ENCODE results near the gene POLR2B. TPM values are rescaled to one million over a fixed set of nuclear protein-coding genes. Genes with fewer than 3 reads are reported as not detected.

The POLR2B gene
- total and polyA plus RNA-seq, 2 of the 4 experiments (the other 2 are of a cell fraction), result 74.0 to 106 TPM

GRCh38 chr4:56999751-57000150 is 21.1 kb downstream of the POLR2B start:
- H3K4me1 ChIP-seq (ENCODE audit: control insufficient read depth, insufficient read depth, low read length), result peaks cover 2% of the 10 kb centered on the region
- H3K4me3 ChIP-seq (ENCODE audit: insufficient read depth, low read depth, low read length), result no peak overlapping the region
- no peak overlapping the region for H3K18ac ChIP-seq (ENCODE audit: low read depth, low read length)
- BruUV-seq (replicated peaks), result no TSS peak
- no peak overlapping the region for H4K8ac ChIP-seq (ENCODE audit: low read depth in 2 of 2, low read length in 2 of 2)
- ATAC-seq (ENCODE audit: low read depth) (no peak), DNase-seq (no peak)
- dilution Hi-C loops (cut with HindIII; ENCODE audit: low sequenced_read_pairs, unreplicated experiment), result no loop called here
- no peak overlapping the region for H2BK5ac ChIP-seq (ENCODE audit: low read depth, low read length, poor library complexity, severe bottlenecking)
- ChIA-PET POLR2A (ENCODE audit: unreplicated experiment) (no interaction called here), CTCF (no interaction called here)
- peaks cover 25% of the 10 kb centered on the region for H3K36me3 ChIP-seq (ENCODE audit: control insufficient read depth, insufficient read depth, low read length)
- no peak overlapping the region for H3K27ac ChIP-seq (ENCODE audit: insufficient read depth, low read length)
- H2AK5ac ChIP-seq (ENCODE audit: low read depth, low read length), result no peak overlapping the region
- TF ChIP-seq ELK1 (IDR thresholded peaks at IDR 0.05; ENCODE audit: borderline replicate concordance, low read depth, low read length) (no peak), USF2 (IDR thresholded peaks at IDR 0.05; ENCODE audit: low read depth, low read length) (no peak), CTCF (conservative IDR thresholded peaks at IDR 0.05; ENCODE audit: low read depth, low read length) (no peak), NFE2L2 (IDR thresholded peaks at IDR 0.05; ENCODE audit: low read depth, low read length) (no peak), CHD1 (IDR thresholded peaks at IDR 0.05; ENCODE audit: low read depth, low read length) (no peak), SMC3 (IDR thresholded peaks at IDR 0.05; ENCODE audit: low read depth, low read length) (no peak), RCOR1 (IDR thresholded peaks at IDR 0.05; ENCODE audit: insufficient replicate concordance, low read length) (no peak), RFX5 (IDR thresholded peaks at IDR 0.05; ENCODE audit: low read depth, low read length) (no peak), POLR2A (IDR thresholded peaks at IDR 0.05; ENCODE audit: low read depth, low read length) (no peak), RAD21 (IDR thresholded peaks at IDR 0.05; ENCODE audit: low read length) (no peak), BHLHE40 (IDR thresholded peaks at IDR 0.05; ENCODE audit: low read depth, low read length) (no peak), FOS (IDR thresholded peaks at IDR 0.05; ENCODE audit: low read depth, low read length) (no peak)
- H2AFZ ChIP-seq (replicated peaks; ENCODE audit: low read length, poor library complexity), result no peak overlapping the region
- no peak overlapping the region for H3K23ac ChIP-seq (ENCODE audit: low read depth, low read length)
- peaks cover 9% of the 10 kb centered on the region; the same call in 1 of the 2 replicates for H4K20me1 ChIP-seq (ENCODE audit: insufficient read depth, low read length)
- H4K91ac ChIP-seq (ENCODE audit: insufficient read depth, low read depth, low read length), result no peak overlapping the region
- H2BK15ac ChIP-seq (ENCODE audit: low read depth, low read length), result no peak overlapping the region
- no peak overlapping the region for H3K9ac ChIP-seq (ENCODE audit: low read depth, low read length)
- no peak overlapping the region for H3K4ac ChIP-seq (ENCODE audit: low read depth, low read length)
- no peak overlapping the region for H2BK20ac ChIP-seq (ENCODE audit: low read depth, low read length)
- H3K9me1 ChIP-seq (ENCODE audit: insufficient read depth, low read length), result peaks cover 4% of the 10 kb centered on the region; the same call in 1 of the 2 replicates
- H3K4me2 ChIP-seq (ENCODE audit: low read depth, low read length), result no peak overlapping the region
- no peak overlapping the region for H4K5ac ChIP-seq (ENCODE audit: low read depth, low read length)
- H3K79me1 ChIP-seq (ENCODE audit: low read depth in 1 of 2, low read length in 2 of 2), result peaks cover 26 to 29% of the 10 kb centered on the region in 2 experiments
- H3K9me3 ChIP-seq (ENCODE audit: control insufficient read depth, insufficient read depth, low read length), result no peaks in the 10 kb centered on the region
- H2AK9ac ChIP-seq (replicated peaks; ENCODE audit: low read depth, low read length, poor library complexity), result no peak overlapping the region
- no peaks in the 10 kb centered on the region for H3K27me3 ChIP-seq (ENCODE audit: control insufficient read depth, insufficient read depth, low read length)
- intact Hi-C loops (cut with micrococcal nuclease), result no loop called here
- H3K14ac ChIP-seq (replicated peaks; ENCODE audit: low read depth, low read length), result no peak overlapping the region
- no peak overlapping the region for H2BK120ac ChIP-seq (ENCODE audit: low read depth, low read length)
- H3K56ac ChIP-seq (ENCODE audit: extremely low read depth, insufficient read depth, low read length), result no peak overlapping the region
- WGBS, 2 experiments (ENCODE audit: extremely low coverage in 2 of 2, insufficient read length in 1 of 2), result no CpG with 5 or more reads among the region's 1 CpG
- in situ Hi-C loops (cut with MboI; ENCODE audit: low sequenced_read_pairs), result no loop called here

Measured in IMR-90 (cell line).